GM21526 (cell line): ENCODE results near the gene GPC2.

ENCODE experiments used
- ATAC-seq: cut with Tn5 transposase; IDR thresholded peaks from one replicate; pipeline ENCODE4 v1.9.1; 2021; ENCODE audit warnings: moderate library complexity; ENCODE audit not compliant: unreplicated experiment, low FRiP score

The GPC2 gene

GRCh38 chr7:100126931-100127865 is 50.0 kb downstream of the GPC2 start, which contains the start of gene MBLAC1:
Gene MBLAC1, plus strand, starts transcription at chr7:100126967. Its CDS starts 429 bp downstream, at chr7:100127396.
- peak; percentile 47 for ATAC-seq

GRCh38 chr7:100126239-100126930 is 50.8 kb downstream of the GPC2 start:
- ATAC-seq = no peak

- no peak for ATAC-seq
These were observed 52.6 kb downstream of the GPC2 start for GRCh38 chr7:100124301-100125230.

GRCh38 chr7:100122568-100122967 is 54.6 kb downstream of the GPC2 start:
- ATAC-seq = no peak

- ATAC-seq = no peak
These were observed 55.1 kb downstream of the GPC2 start for GRCh38 chr7:100122067-100122466.

- no peak for ATAC-seq
These were observed 56.5 kb downstream of the GPC2 start for GRCh38 chr7:100120733-100121036.

GRCh38 chr7:100119970-100120732 is 57.0 kb downstream of the GPC2 start:
- ATAC-seq = peak; percentile 19
